Lower leg skin (tissue), 4 donors: ENCODE results near the gene TMEM95. TPM values are rescaled to one million over a fixed set of nuclear protein-coding genes. Genes with fewer than 3 reads are reported as not detected.

Source experiments
- DNase-seq, 2 donors: peaks; one replicate each; pipeline ENCODE4 v3.0.0-alpha.2; 2019; ENCODE audit warnings: low spot score in 2 of 2
- H3K4me3 ChIP-seq: fragments of 200-600 bp; sonication (generic); 2 replicates; pipeline ENCODE4 v1.5.1; 2017; ENCODE audit warnings: mild to moderate bottlenecking, low read depth; ENCODE audit not compliant: poor library complexity, severe bottlenecking
- POLR2A ChIP-seq, 2 donors: fragments of 450-650 bp; IDR thresholded peaks; one replicate each; pipeline ENCODE4 v1.6.1; 2016 to 2017; ENCODE audit warnings: antibody characterized with exemption in 2 of 2, mild to moderate bottlenecking in 1 of 2, moderate library complexity in 1 of 2
- WGBS, 2 donors: methylation state at CpG; one replicate each; pipeline ENCODE4 v1.1.5; 2018; 5-methylcytosine and 5-hydroxymethylcytosine counted together
- intact Hi-C: fragments of 100-400 bp; cut with DNase I; formaldehyde crosslinking; loops from one replicate; pipeline ENCODE4 v1.15.0; 2023; ENCODE audit warnings: low total_unique reads
- total RNA-seq, 4 donors: library from RNA; depleted of rRNA; stranded (reverse); fragments of >200 nt; gene quantifications; one replicate each; pipeline ENCODE4 v1.1.0, GENCODE V29; 2016
- TF ChIP-seq, protein P1 (sequence below), 3 donors: fragments of 450-650 bp; IDR thresholded peaks; one replicate each; pipeline ENCODE4 v1.5.1; 2016; ENCODE audit warnings: antibody characterized with exemption in 3 of 3, mild to moderate bottlenecking in 3 of 3, moderate library complexity in 2 of 3

The TMEM95 gene
- total RNA-seq, 4 donors from 2014 or later: not detected

GRCh38 chr17:7406235-7406825 is 51.4 kb downstream of the TMEM95 start:
- no peak for DNase-seq
- intact Hi-C loops: no loop called here
- 60 to 62% methylated on average over 12 of the region's 12 CpGs for WGBS, 2 donors
- TF ChIP-seq, protein P1, sequence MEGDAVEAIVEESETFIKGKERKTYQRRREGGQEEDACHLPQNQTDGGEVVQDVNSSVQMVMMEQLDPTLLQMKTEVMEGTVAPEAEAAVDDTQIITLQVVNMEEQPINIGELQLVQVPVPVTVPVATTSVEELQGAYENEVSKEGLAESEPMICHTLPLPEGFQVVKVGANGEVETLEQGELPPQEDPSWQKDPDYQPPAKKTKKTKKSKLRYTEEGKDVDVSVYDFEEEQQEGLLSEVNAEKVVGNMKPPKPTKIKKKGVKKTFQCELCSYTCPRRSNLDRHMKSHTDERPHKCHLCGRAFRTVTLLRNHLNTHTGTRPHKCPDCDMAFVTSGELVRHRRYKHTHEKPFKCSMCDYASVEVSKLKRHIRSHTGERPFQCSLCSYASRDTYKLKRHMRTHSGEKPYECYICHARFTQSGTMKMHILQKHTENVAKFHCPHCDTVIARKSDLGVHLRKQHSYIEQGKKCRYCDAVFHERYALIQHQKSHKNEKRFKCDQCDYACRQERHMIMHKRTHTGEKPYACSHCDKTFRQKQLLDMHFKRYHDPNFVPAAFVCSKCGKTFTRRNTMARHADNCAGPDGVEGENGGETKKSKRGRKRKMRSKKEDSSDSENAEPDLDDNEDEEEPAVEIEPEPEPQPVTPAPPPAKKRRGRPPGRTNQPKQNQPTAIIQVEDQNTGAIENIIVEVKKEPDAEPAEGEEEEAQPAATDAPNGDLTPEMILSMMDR (IDR thresholded peaks at IDR 0.05): no peak
- TF ChIP-seq POLR2A (IDR thresholded peaks at IDR 0.05): no peak
- H3K4me3 ChIP-seq: no peak overlapping the region

Other genes starting within 250 kb of the TMEM95 start
- 10 to 100 TPM in 1 of 4 donors, 1 to 10 TPM in 3; 6.7 to 10.1 (median 8.7) TPM for gene ASGR2, start 240.3 kb upstream of the TMEM95 start, total RNA-seq
- 1 to 10 TPM; 1.3 to 6.6 (median 4.2) TPM for gene ASGR1, start 175.8 kb upstream of the TMEM95 start, total RNA-seq
- gene DLG4, start 135.3 kb upstream of the TMEM95 start, total RNA-seq: 1 to 10 TPM; 2.7 to 7.7 (median 4.7) TPM
- gene ACADVL, start 135.2 kb upstream of the TMEM95 start, total RNA-seq: 1,000 to 10,000 TPM in 1 of 4 donors, 100 to 1,000 TPM in 3; 703 to 1,179 (median 863) TPM
- 10 to 100 TPM; 51.7 to 87.5 (median 67.8) TPM for gene DVL2, start 120.6 kb upstream of the TMEM95 start, total RNA-seq
- 10 to 100 TPM; 23.4 to 32.5 (median 27.9) TPM for gene PHF23, start 115.7 kb upstream of the TMEM95 start, total RNA-seq
- 100 to 1,000 TPM; 253 to 667 (median 538) TPM for gene GABARAP, start 112.7 kb upstream of the TMEM95 start, total RNA-seq
- gene CTDNEP1, start 103.4 kb upstream of the TMEM95 start, total RNA-seq: 10 to 100 TPM; 55.3 to 79.2 (median 70.4) TPM
- 10 to 100 TPM; 10.8 to 20.6 (median 17.1) TPM for gene ELP5, start 102.9 kb upstream of the TMEM95 start, total RNA-seq
- 10 to 100 TPM in 3 of 4 donors, 1 to 10 TPM in 1; 6.7 to 25.6 (median 14.4) TPM for gene CLDN7, start 92.7 kb upstream of the TMEM95 start, total RNA-seq
- 10 to 100 TPM in 2 of 4 donors, 1 to 10 TPM in 2; 4.3 to 13.6 (median 8.4) TPM for gene SLC2A4, start 73.4 kb upstream of the TMEM95 start, total RNA-seq
- gene YBX2, start 60.5 kb upstream of the TMEM95 start, total RNA-seq: 1 to 10 TPM in 3 of 4 donors, under 1 TPM in 1; 0.17 to 8.0 (median 2.4) TPM
- 100 to 1,000 TPM; 203 to 261 (median 221) TPM for gene EIF5A, start 47.5 kb upstream of the TMEM95 start, total RNA-seq
- 10 to 100 TPM; 48.8 to 93.6 (median 79.3) TPM for gene GPS2, start 39.8 kb upstream of the TMEM95 start, total RNA-seq
- gene NEURL4, start 25.8 kb upstream of the TMEM95 start, total RNA-seq: 10 to 100 TPM; 13.3 to 44.8 (median 22.3) TPM
- gene ACAP1, start 18.6 kb upstream of the TMEM95 start, total RNA-seq: 1 to 10 TPM; 2.9 to 5.6 (median 3.8) TPM
- gene KCTD11, start 3.0 kb upstream of the TMEM95 start, total RNA-seq: 10 to 100 TPM; 30.3 to 65.4 (median 42.8) TPM
- 10 to 100 TPM; 13.0 to 25.4 (median 19.7) TPM for gene TNK1, start 25.9 kb downstream of the TMEM95 start, total RNA-seq
- gene PLSCR3, start 39.4 kb downstream of the TMEM95 start, total RNA-seq: 10 to 100 TPM; 21.6 to 38.1 (median 24.5) TPM
- 10 to 100 TPM; 56.1 to 90.8 (median 65.5) TPM for gene TMEM256, start 48.9 kb downstream of the TMEM95 start, total RNA-seq
- gene NLGN2, start 52.7 kb downstream of the TMEM95 start, total RNA-seq: 1 to 10 TPM; 5.5 to 9.6 (median 6.4) TPM
- gene SPEM1, start 65.2 kb downstream of the TMEM95 start, total RNA-seq: not detected
- not detected for gene SPEM2, start 70.5 kb downstream of the TMEM95 start, total RNA-seq
- gene SPEM3, start 73.7 kb downstream of the TMEM95 start, total RNA-seq: not detected
- 10 to 100 TPM; 15.5 to 23.2 (median 22.1) TPM for gene TMEM102, start 80.3 kb downstream of the TMEM95 start, total RNA-seq
- gene FGF11, start 84.4 kb downstream of the TMEM95 start, total RNA-seq: 10 to 100 TPM; 12.5 to 15.0 (median 13.9) TPM
- 10 to 100 TPM in 3 of 4 donors, 1 to 10 TPM in 1; 7.8 to 16.0 (median 13.6) TPM for gene CHRNB1, start 89.9 kb downstream of the TMEM95 start, total RNA-seq
- gene ZBTB4, start 124.5 kb downstream of the TMEM95 start, total RNA-seq: 10 to 100 TPM; 40.4 to 52.3 (median 47.7) TPM
- not detected for gene SLC35G6, start 126.3 kb downstream of the TMEM95 start, total RNA-seq
- 100 to 1,000 TPM in 3 of 4 donors, 10 to 100 TPM in 1; 93.9 to 120 (median 110) TPM for gene POLR2A, start 129.2 kb downstream of the TMEM95 start, total RNA-seq
- 10 to 100 TPM in 3 of 4 donors, 1 to 10 TPM in 1; 9.9 to 31.7 (median 20.9) TPM for gene TNFSF12, start 193.9 kb downstream of the TMEM95 start, total RNA-seq
- 10 to 100 TPM in 3 of 4 donors, 1 to 10 TPM in 1; 7.6 to 30.6 (median 17.6) TPM for gene TNFSF13, start 203.6 kb downstream of the TMEM95 start, total RNA-seq
- 10 to 100 TPM; 39.5 to 53.0 (median 48.7) TPM for gene SENP3, start 206.8 kb downstream of the TMEM95 start, total RNA-seq
- gene CD68, start 224.5 kb downstream of the TMEM95 start, total RNA-seq: 10 to 100 TPM; 14.2 to 26.9 (median 16.2) TPM
- 10 to 100 TPM; 30.4 to 97.7 (median 74.4) TPM for gene MPDU1, start 228.7 kb downstream of the TMEM95 start, total RNA-seq
- gene SOX15, start 234.9 kb downstream of the TMEM95 start, total RNA-seq: 100 to 1,000 TPM in 1 of 4 donors, 10 to 100 TPM in 3; 61.9 to 106 (median 77.8) TPM